Epithelial cell of esophagus (primary cell): ENCODE results near the gene BAG5.

Experiments
- DNase-seq: peaks from one replicate; pipeline ENCODE4 v3.0.0; 2010; ENCODE audit warnings: low read depth
- H3K4me3 ChIP-seq: 2 replicates; pipeline ENCODE4 v1.5.1; 2011; ENCODE audit warnings: mild to moderate bottlenecking, low read length, control low read depth
- TF ChIP-seq, protein P1 (sequence below): IDR thresholded peaks from 2 replicates; pipeline ENCODE4 v1.5.1; 2011; ENCODE audit warnings: low read depth, mild to moderate bottlenecking, low read length, control low read depth, inconsistent platforms; ENCODE audit not compliant: insufficient read depth; ENCODE audit errors: missing control alignments

Gene BAG5

DNA sequence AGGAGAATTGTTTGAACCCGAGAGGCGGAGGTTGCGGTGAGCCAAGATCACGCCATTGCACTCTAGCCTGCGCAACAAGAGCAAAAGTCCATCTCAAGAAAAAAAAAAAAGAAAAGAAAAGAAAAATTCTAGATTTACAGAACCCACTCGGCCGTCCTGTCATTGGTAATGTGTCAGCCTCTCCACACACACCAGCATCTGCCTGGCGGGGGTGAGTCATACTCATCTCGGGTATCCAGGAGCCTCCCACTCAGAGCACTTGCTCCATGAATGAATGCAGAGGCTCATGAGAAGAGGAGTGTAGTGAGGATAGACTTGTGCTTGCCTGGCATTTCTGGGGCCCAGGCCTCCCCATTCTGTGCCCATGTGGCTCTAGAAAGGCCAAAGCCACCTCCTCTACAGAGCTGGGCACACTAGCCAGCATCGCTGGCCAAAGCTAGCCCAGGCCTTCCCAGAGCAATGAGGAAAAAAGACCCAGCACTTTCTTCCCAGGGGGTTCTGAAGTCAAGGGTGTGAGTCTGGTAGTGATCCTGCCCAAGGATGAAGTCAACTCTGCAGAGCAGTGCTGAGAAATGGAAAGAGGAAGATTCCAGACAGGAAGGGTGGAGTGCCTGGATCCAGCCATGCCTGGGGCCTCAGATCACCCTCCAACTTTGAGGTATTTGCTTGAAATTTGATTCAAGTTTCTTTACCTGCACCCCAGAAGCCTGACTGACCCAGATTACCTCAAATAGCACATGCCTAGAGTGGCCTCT lies 35.3 kb upstream of the BAG5 start:
- TF ChIP-seq, protein P1, sequence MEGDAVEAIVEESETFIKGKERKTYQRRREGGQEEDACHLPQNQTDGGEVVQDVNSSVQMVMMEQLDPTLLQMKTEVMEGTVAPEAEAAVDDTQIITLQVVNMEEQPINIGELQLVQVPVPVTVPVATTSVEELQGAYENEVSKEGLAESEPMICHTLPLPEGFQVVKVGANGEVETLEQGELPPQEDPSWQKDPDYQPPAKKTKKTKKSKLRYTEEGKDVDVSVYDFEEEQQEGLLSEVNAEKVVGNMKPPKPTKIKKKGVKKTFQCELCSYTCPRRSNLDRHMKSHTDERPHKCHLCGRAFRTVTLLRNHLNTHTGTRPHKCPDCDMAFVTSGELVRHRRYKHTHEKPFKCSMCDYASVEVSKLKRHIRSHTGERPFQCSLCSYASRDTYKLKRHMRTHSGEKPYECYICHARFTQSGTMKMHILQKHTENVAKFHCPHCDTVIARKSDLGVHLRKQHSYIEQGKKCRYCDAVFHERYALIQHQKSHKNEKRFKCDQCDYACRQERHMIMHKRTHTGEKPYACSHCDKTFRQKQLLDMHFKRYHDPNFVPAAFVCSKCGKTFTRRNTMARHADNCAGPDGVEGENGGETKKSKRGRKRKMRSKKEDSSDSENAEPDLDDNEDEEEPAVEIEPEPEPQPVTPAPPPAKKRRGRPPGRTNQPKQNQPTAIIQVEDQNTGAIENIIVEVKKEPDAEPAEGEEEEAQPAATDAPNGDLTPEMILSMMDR = no peak
- no peak overlapping the region for H3K4me3 ChIP-seq

DNA sequence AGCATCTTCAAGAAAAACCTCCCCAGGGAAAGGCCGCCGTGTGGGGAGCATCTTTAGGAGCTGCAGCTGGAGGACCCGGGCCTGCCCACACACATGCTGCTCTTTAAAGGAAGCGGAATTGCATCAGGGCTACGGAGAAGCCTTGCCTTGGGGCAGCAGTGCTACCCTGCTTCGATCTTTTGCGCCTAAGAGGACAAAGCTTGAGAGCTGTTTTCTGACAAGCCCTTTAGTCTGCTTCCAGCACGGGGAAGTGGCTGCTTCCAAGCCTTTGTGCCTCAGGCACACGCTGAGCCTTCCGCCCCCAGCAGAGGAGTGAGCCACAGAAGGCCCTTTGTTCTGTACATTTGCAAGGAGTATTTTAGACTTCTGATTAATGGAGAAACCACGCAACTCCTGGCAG lies 31.8 kb upstream of the BAG5 start:
- peak; percentile 84 for DNase-seq
- H3K4me3 ChIP-seq = no peak overlapping the region
- TF ChIP-seq, protein P1 = no peak

More for the DNA sequence above, 35.3 kb upstream of the BAG5 start:
- DNase-seq = peak; percentile 91

GRCh38 chr14:103593577-103593976 lies 31.1 kb upstream of the BAG5 start:
- DNase-seq = no peak
- TF ChIP-seq, protein P1 = no peak

DNA sequence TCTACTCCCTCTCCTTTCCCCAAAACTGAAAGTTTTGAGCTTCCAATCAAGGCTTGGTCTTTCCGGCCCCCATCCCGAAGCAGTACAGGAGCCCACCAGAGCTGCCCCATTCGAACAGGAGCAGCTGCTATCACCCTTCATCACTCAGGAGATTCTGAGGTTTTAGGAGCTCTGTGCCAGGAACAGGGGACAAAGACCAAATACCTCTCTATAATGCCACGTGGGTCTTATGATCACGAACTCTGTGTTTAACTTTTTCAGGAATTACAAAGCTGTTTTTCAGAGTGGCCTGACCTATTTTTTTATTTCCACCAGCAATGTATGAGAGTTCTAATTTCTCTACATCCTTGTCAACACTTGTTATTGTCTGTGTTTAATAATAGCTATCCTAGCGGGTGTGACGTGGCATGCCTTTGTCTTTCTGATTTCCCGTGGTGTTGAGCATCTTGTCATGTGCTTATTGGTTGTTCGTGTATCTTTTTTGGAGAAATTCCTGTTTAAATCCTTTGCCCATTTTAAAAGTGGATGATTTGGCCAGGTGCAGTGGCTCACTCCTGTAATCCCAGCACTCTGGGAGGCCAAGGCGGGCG lies 22.0 kb upstream of the BAG5 start:
- no peak overlapping the region for H3K4me3 ChIP-seq
- TF ChIP-seq, protein P1 = no peak
- DNase-seq = no peak

More at GRCh38 chr14:103593577-103593976, 31.1 kb upstream of the BAG5 start:
- H3K4me3 ChIP-seq = no peak overlapping the region

- TF ChIP-seq, protein P1 = no peak
- peak; percentile 98 for DNase-seq
- no peak overlapping the region for H3K4me3 ChIP-seq
Measured at GRCh38 chr14:103581954-103582703, 19.7 kb upstream of the BAG5 start.

DNA sequence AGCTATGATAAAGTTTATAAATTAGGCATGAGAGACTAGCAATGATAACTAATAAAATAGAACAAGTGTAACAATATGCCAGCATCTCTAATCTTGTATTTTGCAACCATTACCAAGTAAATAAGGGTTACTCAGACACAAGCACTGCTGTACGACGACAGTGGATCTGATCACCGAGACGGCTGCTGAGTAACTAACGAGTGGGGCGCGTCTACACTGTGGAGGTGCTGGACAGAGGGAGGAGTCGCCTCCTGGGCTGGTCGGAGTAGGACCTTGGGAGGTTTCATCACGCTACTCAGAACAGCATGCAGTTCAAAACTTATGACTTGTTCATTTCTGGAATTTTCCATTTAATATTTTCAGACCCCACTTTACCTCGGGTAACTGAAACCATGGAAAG lies 18.7 kb upstream of the BAG5 start:
- TF ChIP-seq, protein P1 = no peak
- no peak overlapping the region for H3K4me3 ChIP-seq
- peak; percentile 75 for DNase-seq
